GM10266 (cell line): ENCODE data around the gene SRP14.
"Not testable (repeated sequence)": the region's sequence is repeated elsewhere in the genome, so short reads cannot be mapped to it uniquely, and the experiment has no call there.

Experiments
- DNase-seq: peaks from one replicate; pipeline ENCODE4 v3.0.0; 2012; ENCODE audit errors: extremely low spot score
- CTCF ChIP-seq: IDR thresholded peaks from 2 replicates; pipeline ENCODE4 v1.5.1; 2012; ENCODE audit warnings: mild to moderate bottlenecking, low read depth; ENCODE audit not compliant: control insufficient read depth, insufficient read depth; ENCODE audit errors: missing control alignments

SRP14 gene

GRCh38 chr15:40029979-40030893, 8.7 kb downstream of the SRP14 start:
- DNase-seq = no peak
- peak; percentile 66 for TF ChIP-seq CTCF

GRCh38 chr15:40028853-40029252, 10.1 kb downstream of the SRP14 start:
- no peak for TF ChIP-seq CTCF
- no peak for DNase-seq

GRCh38 chr15:40028193-40028592, 10.8 kb downstream of the SRP14 start:
- DNase-seq = no peak
- no peak for TF ChIP-seq CTCF

GRCh38 chr15:40016224-40016865, 22.6 kb downstream of the SRP14 start:
- DNase-seq = no peak
- TF ChIP-seq CTCF = no peak

- no peak for TF ChIP-seq CTCF
- DNase-seq = no peak
Measured at GRCh38 chr15:40014390-40014789, 24.6 kb downstream of the SRP14 start.

GRCh38 chr15:40013372-40013771, 25.6 kb downstream of the SRP14 start:
- DNase-seq = not testable (repeated sequence)

GRCh38 chr15:40011303-40011702, 27.7 kb downstream of the SRP14 start:
- no peak for DNase-seq
- no peak for TF ChIP-seq CTCF
